ENCODE measurements around the gene DOCK10. TPM values are rescaled to one million over a fixed set of nuclear protein-coding genes. Genes with fewer than 3 reads are reported as not detected.
"Not testable (repeated sequence)": the region's sequence is repeated elsewhere in the genome, so short reads cannot be mapped to it uniquely, and the experiment has no call there.

The DOCK10 gene
- total RNA-seq, 1 experiment from 2014 or later: 34.5 TPM

DNA sequence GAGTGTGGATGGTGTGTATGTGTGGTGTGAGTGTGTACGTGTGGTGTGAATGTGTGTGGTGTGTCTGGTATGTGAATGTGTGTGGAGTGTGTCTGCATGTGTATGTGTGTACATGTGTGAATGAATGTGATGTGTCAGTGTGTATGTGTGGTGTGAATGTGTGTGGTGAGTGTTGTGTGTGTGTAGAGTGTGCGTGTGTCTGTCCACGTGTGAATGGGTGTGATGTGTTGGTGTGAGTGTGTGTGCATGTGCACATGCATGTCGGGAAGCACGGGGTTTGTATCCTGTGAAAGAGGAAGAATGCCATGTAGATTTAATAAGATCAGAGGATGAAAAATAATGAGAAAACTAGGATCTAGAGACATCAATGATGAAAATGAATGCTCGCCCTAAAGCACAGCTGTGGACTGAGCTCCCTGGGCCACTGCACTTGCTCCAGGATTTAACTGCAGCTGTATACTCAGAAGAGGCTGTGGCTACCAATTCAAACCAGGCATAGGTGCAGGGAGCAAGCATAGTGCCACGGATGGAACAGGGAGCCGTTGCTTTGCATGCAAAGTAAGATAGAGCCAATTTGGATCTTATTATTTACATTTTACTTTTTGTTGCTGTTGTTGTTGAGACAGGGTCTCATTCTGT is 122.7 kb downstream of the DOCK10 start:
- DNase-seq (ENCODE audit: low read depth): no peak

DNA sequence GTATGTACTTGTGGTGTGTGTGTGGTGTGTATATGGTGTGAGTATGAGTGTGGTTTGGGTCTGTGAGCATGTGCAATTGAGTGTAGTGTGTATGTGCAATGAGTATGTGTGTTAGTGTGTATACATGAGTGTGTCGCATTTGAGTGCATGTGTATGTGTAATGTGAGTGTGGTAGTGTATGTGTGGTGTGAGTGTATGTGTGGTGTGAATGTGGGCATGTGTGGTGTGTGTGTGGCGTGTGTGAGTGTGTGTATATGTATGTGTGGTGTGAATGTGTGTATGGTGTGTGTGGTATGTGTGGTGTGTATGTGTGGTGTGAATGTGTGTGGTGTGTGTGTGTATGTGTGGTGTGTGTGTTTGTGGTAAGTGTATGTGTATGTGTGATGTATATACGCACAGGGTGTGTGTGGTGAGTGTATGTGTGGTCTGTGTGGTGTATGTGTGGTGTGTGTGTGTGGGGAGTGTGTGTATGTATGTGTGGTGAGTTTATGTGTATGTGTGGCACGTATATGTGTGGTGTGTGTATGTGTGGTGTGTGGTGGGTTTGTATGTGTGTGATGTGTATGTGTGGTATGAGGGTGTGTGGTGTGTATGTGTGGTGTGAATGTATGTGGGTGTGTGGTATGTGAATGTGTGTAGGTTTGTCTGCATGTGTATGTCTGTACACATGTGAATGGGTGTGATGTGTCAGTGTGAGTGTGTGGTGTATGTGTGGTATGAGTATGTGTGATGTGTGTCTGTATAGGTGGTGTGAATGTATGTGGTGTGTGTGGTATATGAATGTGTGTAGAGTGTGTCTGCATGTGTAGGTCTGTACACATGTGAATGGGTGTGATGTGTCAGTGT is 123.4 kb downstream of the DOCK10 start:
- no peak for DNase-seq (ENCODE audit: low read depth)

DNA sequence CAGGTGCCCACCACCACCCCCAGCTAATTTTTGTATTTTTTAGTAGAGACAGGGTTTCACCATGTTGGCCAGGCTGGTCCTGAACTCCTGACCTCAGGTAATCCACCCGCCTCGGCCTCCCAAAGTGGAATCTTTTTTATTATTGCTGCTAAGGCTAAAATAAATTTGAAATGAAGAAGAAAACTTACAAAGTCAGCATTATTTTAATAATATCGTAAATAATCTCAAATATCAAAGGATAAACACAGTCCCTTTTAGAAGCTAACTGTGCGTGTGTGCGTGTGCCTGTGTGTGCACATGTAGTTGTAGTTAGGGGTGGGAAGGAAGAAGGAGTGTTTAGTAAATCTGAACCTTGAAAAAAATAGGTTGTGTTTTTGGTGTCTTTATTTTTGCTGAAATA is 125.0 kb downstream of the DOCK10 start:
- not testable (repeated sequence) for DNase-seq (ENCODE audit: low read depth)

DNA sequence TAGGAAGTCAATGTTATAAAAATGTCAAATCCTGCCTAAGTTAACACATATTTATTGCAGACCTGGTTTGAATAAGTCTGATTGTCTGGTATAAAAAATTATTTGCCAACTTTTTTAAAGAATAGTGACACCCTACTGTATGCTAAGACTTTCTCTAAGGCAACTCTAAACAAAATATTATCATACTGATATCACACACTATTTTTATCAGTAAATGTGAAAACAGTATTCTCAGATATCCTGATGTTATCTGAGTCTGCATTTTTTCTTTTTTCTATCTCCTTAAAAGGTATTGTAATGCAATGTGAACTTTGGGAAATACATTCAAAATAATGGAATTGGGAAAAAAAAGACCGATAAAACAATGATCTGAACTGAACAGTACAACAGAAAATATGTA is 127.1 kb downstream of the DOCK10 start:
- DNase-seq (ENCODE audit: low read depth): no peak

DNA sequence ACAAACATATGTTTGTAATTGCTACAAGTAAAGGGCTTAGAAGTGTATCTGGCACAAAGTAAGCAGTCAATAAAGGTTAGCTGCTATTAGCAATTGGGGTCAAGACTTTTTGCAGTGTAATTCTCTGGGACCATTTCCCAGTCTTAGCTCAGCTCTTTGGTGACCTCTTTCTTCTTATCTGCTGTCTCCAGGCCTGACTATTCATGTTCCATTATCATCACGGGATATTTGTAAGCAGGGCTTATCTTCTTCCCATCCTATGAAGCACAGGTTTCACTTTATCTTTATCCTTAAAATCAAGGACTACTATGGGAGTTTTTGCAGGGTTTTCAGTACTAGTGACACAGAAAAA is 131.7 kb downstream of the DOCK10 start:
- peak; percentile 39 for DNase-seq (ENCODE audit: low read depth)

DNA sequence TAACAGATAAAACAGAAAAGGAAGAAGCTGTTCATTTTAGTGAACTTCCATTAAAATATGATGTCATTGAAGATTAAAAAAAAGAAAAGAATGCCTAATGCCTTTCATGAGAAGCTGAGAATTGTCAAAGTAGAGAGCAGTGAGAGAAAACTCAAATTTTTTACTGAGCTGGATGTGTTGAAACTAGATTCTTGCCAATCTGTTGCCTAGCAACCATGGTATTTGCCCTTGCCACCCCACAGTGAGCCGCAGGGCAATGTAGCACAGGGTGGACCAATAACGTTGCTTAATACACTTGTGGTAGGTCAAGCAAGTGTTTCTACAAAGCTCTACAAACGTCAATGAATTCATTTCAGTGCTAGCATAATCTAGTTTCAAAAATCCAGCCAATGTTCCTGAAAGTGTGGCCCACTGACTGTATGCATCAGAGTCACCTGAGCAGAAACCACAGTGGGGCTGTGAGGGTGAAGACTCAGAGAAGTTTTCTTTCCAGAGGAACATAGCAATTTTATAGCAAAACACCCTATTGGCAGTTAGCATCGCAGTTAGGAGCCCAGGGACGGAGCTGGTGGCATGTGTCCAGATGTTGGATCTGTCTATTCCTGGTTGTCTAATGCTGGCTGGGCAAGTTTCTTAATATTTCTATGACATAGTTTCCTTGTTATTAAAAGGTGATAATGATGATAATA is 132.2 kb downstream of the DOCK10 start:
- DNase-seq (ENCODE audit: low read depth): peak; percentile 94

DNA sequence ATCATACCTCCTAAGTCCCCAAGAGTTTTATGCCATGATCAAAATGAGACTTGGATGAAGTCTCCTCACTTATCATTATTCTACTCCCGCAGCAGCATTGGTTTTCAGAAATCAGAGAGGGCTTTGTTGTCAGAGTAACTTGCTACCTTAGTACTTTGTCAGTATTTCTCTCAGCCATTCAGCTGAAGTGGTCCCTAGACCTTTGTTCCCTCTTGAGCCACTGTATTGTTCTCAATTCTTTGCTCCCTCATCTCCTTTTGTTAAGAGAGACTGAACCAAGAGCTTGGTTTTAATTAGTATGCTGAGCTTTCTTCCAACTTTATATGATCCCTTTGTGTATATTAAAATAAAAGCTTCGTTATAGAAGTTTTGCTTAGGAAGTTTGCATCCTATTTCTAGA is 133.4 kb downstream of the DOCK10 start:
- no peak for DNase-seq (ENCODE audit: low read depth)

DNA sequence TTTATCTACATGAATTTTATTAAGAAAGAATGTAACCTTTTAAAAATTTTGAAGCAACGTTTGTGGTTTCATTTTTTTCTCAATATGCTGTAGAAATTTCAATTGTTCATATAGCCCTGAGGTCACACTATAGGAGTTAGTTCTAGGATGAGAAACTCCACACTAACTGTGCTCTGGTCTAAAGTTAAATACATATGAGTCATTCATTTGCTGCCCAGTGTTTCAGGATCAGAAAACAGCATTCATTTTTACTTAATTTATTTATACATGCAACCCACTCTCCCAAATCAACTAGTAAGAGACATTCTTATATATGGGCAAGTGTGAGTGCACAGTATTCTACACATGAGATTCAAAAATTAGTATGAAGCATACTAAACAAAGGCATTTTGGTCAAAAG is 137.9 kb downstream of the DOCK10 start:
- peak; percentile 31 for DNase-seq (ENCODE audit: low read depth)

DNA sequence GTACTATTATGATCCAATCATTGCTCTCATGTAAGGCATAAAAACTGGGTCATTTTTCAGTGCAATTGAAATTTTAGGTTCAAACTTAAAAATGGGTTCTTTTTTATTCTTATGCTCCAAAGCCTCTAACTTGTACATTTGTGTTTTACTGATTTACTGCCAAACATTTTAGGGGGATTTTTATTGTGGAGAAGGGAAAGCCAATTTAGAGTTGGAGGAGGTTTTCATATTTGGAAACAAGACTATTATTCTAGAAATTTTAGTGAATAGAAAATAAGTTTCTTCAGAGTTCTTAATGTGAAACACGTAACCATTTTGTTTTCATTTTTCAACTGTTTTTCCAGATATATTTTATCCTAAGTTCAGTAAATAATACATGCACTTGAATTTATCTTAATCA is 138.6 kb downstream of the DOCK10 start:
- no peak for DNase-seq (ENCODE audit: low read depth)

DNA sequence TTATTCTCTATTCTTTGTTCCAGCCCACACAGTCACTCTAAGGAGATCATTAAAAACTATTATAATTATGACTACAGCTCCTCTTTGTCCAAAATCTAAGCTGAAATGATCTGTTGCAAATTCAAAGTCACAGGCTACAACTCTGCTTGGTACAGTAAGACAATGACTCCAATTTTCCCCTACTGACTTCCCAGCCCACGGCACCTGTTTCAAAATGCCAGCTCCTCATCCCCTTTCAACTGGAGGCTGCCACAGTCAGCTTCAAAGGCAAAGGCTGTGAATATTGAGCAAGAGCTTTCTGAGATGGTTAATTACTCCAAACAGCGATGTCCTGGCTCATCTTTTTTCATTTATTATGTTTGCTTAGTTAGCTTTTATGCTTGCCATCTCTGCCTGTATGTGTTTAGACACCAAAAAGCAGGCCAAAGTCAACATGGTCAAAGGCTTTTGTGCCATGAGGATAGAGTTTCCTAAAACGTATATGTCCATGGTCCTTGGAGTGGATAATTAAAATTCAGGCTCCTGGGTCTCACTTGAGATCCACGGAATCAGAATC is 141.1 kb downstream of the DOCK10 start:
- no peak for DNase-seq (ENCODE audit: low read depth)

DNA sequence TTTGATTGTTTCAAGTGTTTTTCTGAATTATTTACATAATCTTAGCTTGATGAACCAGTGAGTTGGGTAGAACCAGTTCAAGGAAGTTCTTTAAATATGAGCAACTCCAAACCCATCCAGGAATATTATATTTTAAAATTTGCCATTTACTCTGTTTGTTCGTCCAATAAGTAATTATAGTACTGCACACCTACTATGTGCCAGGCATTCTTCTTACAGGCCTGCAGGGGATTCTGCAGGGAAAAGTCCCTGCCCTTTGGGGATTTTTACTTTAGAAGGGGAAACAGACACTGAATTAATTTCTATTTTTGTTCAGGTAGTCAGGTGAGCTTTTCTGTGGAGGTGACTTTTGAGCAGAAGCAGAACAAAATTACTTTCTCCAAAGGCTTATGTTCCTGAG is 146.9 kb downstream of the DOCK10 start:
- no peak for DNase-seq (ENCODE audit: low read depth)

DNA sequence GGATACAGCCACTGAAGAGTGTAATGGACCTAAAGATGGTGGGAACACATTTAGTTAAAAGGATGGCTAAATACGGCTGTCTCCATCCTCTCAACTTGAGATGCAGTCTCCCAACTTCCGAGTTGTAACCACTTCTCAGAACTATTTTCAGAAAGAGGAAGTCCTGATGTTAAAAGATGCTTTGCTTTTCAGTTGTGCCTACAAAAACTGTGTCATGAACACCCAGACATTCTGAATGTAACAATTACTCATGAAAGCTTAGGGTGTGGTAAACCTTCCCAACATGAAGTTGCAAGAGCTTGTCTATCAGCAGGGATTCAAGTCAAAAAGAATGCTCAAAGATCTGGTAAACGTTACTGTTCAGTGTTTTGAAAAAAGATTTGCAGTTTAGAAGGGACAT is 147.9 kb downstream of the DOCK10 start:
- no peak for DNase-seq (ENCODE audit: low read depth)

DNA sequence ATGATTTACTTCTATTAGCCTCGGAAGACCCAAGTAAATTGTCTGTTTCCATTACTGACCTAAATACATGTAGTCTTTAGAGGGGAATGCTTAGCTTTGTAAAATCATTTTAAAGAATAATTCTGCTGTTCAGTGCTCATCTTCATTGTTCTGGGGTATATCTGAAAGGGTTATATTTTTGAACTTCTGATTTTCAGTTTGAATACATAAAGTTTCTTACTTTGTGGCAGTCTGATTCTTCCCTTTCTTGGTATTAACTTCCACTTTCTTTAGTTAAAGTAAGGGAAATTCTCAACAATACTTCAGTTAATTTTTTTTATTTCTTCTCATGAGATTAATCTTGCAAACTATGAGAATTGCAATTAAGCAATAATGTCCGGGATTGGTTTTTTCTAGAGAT is 148.4 kb downstream of the DOCK10 start:
- no peak for DNase-seq (ENCODE audit: low read depth)

DNA sequence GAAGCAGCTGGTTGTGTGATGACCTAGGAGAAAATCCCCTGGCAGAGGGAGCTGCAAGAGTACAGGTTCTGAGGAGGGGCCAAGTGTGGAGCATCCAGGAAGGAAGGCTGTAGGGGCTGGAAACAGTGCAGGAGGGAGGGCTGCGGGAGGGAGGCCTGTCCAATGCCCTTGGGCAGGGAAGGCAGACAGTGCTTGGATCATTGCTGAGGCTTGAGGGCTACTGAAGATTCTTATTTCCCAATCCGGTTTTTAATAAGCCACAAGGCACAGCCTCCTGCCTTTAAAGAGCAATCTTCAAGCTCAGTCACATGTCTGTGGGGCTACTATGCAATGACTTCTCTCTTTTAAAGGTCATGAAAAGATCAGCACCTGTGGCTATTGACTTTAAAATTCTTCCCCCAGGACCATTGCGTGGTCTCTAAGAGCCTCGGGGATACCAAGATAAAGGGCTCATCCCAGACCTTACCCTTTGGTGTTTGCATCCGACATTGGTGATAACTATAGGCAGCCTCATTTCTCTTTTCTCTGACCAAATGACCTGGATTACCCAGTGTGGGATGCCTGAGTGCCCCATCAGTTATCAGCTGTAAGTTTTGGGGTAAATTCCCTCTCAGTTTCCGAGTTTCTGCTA is 149.6 kb downstream of the DOCK10 start:
- no peak for DNase-seq (ENCODE audit: low read depth)

DNA sequence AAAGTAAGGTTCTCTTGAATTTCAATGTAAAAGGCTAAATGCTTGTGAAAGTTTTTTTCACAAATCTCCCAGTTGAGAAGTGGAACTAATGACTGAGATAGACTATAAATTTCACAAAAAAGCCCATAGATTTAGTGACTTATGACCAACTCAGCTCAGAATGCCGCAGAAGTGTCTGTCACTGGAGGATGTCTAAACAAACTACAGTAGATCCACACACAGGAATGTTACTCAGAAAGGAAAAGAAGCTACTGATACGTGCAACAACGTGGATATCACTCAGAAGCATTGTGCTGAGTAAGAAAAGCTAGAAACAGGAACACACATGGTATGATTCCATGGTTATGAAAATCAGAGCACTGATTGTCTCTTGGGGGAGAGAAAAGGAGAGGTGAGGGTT is 151.9 kb downstream of the DOCK10 start:
- DNase-seq (ENCODE audit: low read depth): no peak

DNA sequence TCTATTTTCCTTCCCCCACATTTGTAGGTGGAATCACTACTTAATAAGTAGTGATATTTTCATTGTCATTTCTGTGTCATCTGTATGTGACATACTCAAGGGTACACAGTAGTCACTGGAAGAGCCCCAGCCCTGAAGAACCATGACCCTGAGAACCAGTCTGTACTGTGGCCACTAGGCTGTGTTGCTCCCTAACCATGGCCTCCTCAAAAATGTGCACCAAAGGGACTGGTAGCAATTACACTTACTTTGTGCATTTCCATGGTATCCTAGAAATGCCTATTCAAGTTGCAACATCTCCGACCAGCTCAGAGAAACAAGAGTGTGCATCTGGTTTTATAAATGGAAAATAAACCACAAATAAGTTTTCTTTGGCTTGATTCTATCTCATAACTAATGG is 155.1 kb downstream of the DOCK10 start:
- peak; percentile 57 for DNase-seq (ENCODE audit: low read depth)

DNA sequence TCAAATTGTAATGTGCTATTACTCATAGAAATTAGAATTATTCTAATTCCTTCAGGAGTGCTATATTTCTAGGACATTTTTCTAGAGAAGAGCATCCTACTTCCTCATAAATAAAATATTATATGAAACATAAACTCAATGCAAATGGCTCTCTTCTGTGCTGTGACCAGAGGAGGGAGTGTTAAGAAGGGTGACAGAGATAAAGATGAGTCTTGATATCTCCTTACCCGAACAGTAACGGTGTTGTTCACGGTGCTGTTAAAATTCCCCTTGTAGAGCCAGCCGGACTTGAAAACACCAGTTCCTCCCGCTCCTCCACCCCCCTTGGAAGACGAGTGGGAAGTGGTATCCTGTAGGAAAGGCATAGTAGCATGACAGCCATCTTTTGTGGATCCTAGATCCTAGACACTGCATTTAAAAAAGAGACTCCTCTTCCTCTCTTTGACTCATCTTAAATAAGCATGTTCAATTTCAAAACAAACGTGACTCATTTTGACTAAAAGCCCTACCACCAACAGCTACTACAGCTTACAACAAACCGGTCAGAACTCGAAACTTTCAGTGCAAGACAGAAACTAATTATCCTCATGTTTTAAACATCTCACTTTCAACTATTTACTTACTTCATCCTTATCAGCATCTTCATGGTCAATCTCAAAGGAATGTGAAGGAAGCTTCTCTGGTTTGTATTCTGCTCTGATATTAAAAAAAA is 156.3 kb downstream of the DOCK10 start:
- peak; percentile 80 for DNase-seq (ENCODE audit: low read depth)

DNA sequence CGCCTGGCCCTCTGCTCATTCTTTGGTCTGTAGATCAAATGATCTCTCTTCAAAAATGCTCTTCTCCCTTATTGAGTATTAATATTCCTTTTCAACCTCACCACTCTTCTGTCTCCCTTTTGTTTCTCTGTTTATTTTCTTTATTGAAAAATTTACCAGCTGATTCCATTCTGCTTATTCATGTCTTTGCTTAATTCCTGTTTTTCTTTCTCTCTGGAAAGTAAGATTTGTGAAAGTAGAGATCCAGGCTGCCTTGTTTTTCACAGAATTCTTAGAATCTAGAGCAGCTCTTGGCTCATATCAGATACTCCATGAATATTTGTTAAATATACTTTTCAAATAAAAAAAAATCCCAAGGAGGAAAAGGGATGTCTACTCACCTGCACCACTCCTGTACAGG is 157.0 kb downstream of the DOCK10 start:
- DNase-seq (ENCODE audit: low read depth): no peak

DNA sequence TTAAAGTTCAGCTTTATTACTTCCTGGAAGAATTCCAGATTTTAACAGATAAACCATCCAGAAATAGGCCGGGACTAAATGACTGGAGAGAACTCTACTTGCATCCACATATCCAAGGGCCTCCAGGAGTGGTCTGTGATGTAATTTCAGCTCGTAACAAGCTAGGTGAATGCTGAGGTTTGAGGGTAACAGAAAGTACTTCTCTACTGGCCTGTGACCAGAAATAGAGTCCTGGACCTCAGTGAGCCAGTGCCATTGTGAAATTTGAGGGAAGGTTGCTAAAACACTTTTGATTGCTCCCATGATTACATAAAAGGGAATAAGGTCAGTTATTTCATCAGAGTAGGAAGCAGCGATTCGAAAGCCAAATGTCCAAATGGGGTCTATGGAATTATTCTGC is 158.1 kb downstream of the DOCK10 start:
- DNase-seq (ENCODE audit: low read depth): peak; percentile 69

DNA sequence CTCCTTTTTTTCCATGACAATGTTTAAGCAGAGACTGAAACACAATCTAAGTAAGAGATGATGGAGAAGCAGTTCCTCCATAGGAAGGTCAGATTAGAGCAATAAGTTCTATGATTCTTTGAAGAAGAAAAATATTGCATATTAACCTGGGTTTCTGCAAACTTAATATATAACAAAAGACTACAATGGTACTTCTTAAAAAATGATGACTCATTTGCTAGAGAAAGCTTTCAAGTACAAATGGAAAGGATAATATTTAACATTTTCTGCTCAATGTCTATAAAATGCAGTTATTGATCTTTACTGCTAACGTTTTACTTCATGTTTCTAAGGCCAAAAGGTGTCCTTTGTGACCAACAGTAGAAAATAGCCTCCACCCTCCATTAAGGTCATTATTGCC is 158.6 kb downstream of the DOCK10 start:
- no peak for DNase-seq (ENCODE audit: low read depth)

DNA sequence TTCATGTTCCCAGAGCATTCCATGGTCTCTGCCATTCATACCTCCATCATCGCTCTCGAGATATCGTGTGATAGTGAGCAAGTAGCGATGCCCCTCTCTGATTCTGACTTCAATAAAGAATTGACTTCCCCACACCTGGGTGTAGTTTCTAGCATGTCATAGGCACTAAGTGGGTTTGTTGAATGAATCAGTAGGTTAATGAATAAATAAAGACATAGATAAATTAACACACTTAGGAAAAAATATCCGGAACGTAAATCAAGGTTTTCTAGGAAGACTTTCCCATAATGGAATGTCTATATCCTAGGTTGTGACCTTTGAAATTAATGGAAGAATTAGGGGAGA is 159.1 kb downstream of the DOCK10 start:
- no peak for DNase-seq (ENCODE audit: low read depth)

Data from M059J (cell line).